Measurements from ENCODE around the gene STAU1.

GRCh38 chr20:49149281-49150045 is 38.7 kb downstream of the STAU1 start:
- TF ChIP-seq CTCF (IDR thresholded peaks at IDR 0.05) (no peak), POLR2A (IDR thresholded peaks at IDR 0.05) (no peak)
